SK-N-SH treated with all-trans-retinoic acid at 6 μM for 48 hours (cell line): ENCODE data around the gene TSEN2.

Source experiments
- ATAC-seq: fragments of 200-7000 bp; cut with Tn5 transposase; 3 replicates; pipeline ENCODE4 v1.9.1; 2020; ENCODE audit warnings: mild to moderate bottlenecking, moderate library complexity
- ARNTL ChIP-seq: fragments of 450-650 bp; formaldehyde crosslinking; IDR thresholded peaks from 2 replicates; pipeline ENCODE4 v1.5.0; 2020; ENCODE audit warnings: low read depth, mild to moderate bottlenecking, moderate library complexity, borderline replicate concordance
- BACH2 ChIP-seq: fragments of 250-450 bp; sonication (Bioruptor Pico); IDR thresholded peaks from 2 replicates; pipeline ENCODE4 v1.9.0; 2021; ENCODE audit warnings: mild to moderate bottlenecking, borderline replicate concordance
- CSDC2 ChIP-seq: fragments of 250-450 bp; sonication (Bioruptor Pico); IDR thresholded peaks from 2 replicates; pipeline ENCODE4 v1.5.0; 2020; ENCODE audit warnings: mild to moderate bottlenecking, moderate library complexity
- ESRRG ChIP-seq: fragments of 250-450 bp; sonication (Bioruptor Pico); IDR thresholded peaks from 2 replicates; pipeline ENCODE4 v1.6.1; 2021; ENCODE audit warnings: mild to moderate bottlenecking
- ISL1 ChIP-seq: fragments of 250-450 bp; sonication (Bioruptor Pico); IDR thresholded peaks from 2 replicates; pipeline ENCODE4 v2.1.2; 2022; ENCODE audit warnings: mild to moderate bottlenecking, moderate library complexity
- OSR1 ChIP-seq: fragments of 250-450 bp; sonication (Bioruptor Pico); IDR thresholded peaks from 2 replicates; pipeline ENCODE4 v1.8.0; 2022; ENCODE audit warnings: moderate library complexity, mild to moderate bottlenecking, inconsistent platforms
- PPARA ChIP-seq: fragments of 250-450 bp; sonication (Bioruptor Pico); IDR thresholded peaks from 2 replicates; pipeline ENCODE4 v1.5.0; 2020; ENCODE audit warnings: mild to moderate bottlenecking, borderline replicate concordance
- RARB ChIP-seq: fragments of 250-450 bp; sonication (Bioruptor Pico); IDR thresholded peaks from 2 replicates; pipeline ENCODE4 v1.8.0; 2021; ENCODE audit warnings: mild to moderate bottlenecking, moderate library complexity
- TOX ChIP-seq: fragments of 250-450 bp; sonication (Bioruptor Pico); IDR thresholded peaks from 2 replicates; pipeline ENCODE4 v1.8.0; 2021; ENCODE audit warnings: mild to moderate bottlenecking, moderate library complexity, borderline replicate concordance
- ZC3H10 ChIP-seq: fragments of 250-450 bp; sonication (Bioruptor Pico); IDR thresholded peaks from 2 replicates; pipeline ENCODE4 v1.5.1; 2021; ENCODE audit warnings: mild to moderate bottlenecking, moderate library complexity
- ZFP3 ChIP-seq: fragments of 250-450 bp; sonication (Bioruptor Pico); IDR thresholded peaks from 2 replicates; pipeline ENCODE4 v1.5.0; 2020; ENCODE audit warnings: mild to moderate bottlenecking, moderate library complexity
- ZNF565 ChIP-seq: fragments of 450-650 bp; formaldehyde crosslinking; conservative IDR thresholded peaks from 2 replicates; pipeline ENCODE4 v1.5.0; 2020; ENCODE audit warnings: low read depth, mild to moderate bottlenecking, moderate library complexity
- ZNF70 ChIP-seq: fragments of 450-650 bp; formaldehyde crosslinking; IDR thresholded peaks from 2 replicates; pipeline ENCODE4 v1.5.0; 2020; ENCODE audit warnings: mild to moderate bottlenecking, moderate library complexity
- ZNF8 ChIP-seq: fragments of 450-650 bp; formaldehyde crosslinking; IDR thresholded peaks from 2 replicates; pipeline ENCODE4 v1.5.0; 2020; ENCODE audit warnings: mild to moderate bottlenecking, moderate library complexity
- TF ChIP-seq, protein P1 (sequence below): fragments of 250-450 bp; sonication (Bioruptor Pico); IDR thresholded peaks from 2 replicates; pipeline ENCODE4 v1.5.1; 2020; ENCODE audit warnings: low read depth, mild to moderate bottlenecking, moderate library complexity
- TF ChIP-seq, protein P2 (sequence below): fragments of 250-450 bp; sonication (Bioruptor Pico); IDR thresholded peaks from 2 replicates; pipeline ENCODE4 v1.8.0; 2020; ENCODE audit warnings: mild to moderate bottlenecking, moderate library complexity, borderline replicate concordance
- TF ChIP-seq, protein P3 (sequence below): fragments of 250-450 bp; sonication (Bioruptor Pico); IDR thresholded peaks from 2 replicates; pipeline ENCODE4 v1.8.0; 2021; ENCODE audit warnings: low read depth, mild to moderate bottlenecking, moderate library complexity, borderline replicate concordance
- TF ChIP-seq, protein P4 (sequence below): fragments of 250-450 bp; sonication (Bioruptor Pico); IDR thresholded peaks from 2 replicates; pipeline ENCODE4 v1.5.0; 2020; ENCODE audit warnings: mild to moderate bottlenecking, moderate library complexity
- TF ChIP-seq, protein P5 (sequence below): fragments of 250-450 bp; sonication (Bioruptor Pico); IDR thresholded peaks from 2 replicates; pipeline ENCODE4 v1.5.1; 2021; ENCODE audit warnings: mild to moderate bottlenecking, moderate library complexity

TSEN2 gene

DNA sequence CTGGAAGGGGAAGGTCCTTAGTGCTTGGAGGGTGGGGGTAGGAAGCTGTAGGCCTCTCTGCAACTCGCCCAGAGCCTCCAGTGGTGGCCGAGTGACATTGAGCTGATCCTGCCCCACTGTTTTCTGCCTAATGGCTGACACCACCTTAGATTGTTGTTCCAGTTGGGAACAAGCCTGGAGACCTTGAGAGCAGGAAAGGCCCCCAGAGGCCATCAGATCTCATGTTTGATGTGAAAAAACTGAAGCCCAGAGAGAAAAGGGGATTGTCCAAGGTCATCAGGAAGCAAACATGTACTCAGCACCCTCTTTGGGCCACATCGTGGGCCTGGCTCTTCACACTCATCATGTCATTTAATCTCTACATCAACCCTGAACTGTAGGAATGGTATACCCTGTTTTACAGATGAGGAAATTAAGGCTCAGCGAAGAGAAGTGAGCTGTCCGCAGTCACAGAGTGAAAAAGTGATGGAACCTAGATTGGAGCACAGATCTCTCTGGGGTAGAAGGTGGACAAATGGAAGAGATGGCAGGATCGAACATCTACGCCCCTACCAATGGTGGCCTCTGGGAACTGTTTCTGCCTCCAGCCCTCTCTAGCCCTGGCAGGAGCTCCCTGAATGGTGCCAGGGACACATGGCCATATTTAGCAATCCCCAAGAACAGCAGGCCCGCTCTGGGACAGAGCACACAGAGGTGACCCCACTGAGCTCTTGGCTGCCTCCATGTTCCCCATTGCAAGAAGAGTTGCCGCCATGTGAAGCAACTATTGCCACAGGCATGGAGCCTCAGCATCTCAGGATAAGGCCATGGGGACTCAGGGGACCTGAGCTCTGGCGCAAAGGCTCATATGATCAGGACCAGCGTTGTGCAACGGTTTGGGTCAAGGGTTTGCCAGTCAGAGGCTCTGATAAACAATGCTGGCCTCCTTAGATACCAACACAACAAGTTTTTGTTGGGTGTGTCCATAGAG lies 31.6 kb upstream of the TSEN2 start:
- no peak for ATAC-seq
- TF ChIP-seq, protein P1, sequence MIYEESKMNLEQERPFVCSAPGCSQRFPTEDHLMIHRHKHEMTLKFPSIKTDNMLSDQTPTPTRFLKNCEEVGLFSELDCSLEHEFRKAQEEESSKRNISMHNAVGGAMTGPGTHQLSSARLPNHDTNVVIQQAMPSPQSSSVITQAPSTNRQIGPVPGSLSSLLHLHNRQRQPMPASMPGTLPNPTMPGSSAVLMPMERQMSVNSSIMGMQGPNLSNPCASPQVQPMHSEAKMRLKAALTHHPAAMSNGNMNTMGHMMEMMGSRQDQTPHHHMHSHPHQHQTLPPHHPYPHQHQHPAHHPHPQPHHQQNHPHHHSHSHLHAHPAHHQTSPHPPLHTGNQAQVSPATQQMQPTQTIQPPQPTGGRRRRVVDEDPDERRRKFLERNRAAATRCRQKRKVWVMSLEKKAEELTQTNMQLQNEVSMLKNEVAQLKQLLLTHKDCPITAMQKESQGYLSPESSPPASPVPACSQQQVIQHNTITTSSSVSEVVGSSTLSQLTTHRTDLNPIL (CRISPR knock-in tag): no peak
- TF ChIP-seq BACH2 (no peak), OSR1 (CRISPR knock-in tag) (no peak)

DNA sequence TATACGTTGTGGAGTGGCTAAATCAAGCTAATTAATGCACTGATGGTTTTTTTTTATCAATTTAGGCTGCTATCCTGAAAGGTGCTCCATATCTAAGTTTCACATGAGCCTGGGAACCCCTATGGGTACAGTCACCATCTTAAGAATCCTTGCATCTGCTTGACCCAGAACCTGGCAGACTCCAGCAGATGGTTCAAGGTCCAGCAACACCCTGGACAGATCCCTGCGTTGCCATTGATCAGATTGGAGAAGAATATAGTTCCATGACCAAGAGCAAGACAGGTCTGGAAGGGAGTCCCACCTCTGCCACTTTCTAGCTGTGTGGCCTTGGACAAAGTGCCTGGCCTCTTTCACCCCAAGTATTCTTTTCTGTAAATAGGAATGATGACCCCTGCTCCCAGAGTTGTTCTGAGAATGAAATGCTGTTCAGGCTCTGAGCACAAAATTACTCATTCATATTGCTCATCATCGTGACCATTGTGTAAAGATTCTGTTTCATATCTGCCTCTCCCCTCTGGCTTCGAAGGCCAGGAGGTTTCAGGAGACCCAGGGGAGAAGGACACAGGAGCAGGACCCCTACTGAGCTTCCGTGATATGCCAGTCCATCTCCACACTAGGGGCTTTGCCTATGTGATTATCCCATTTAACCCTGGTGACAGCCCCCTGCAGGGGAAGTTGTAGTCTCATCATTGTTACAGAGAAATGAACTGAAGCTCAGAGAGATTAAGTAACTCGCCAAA lies 30.0 kb upstream of the TSEN2 start:
- ATAC-seq: peak; percentile 24; the same call in 1 of the 3 replicates

More for the DNA sequence above, 30.0 kb upstream of the TSEN2 start:
- TF ChIP-seq, protein P2, sequence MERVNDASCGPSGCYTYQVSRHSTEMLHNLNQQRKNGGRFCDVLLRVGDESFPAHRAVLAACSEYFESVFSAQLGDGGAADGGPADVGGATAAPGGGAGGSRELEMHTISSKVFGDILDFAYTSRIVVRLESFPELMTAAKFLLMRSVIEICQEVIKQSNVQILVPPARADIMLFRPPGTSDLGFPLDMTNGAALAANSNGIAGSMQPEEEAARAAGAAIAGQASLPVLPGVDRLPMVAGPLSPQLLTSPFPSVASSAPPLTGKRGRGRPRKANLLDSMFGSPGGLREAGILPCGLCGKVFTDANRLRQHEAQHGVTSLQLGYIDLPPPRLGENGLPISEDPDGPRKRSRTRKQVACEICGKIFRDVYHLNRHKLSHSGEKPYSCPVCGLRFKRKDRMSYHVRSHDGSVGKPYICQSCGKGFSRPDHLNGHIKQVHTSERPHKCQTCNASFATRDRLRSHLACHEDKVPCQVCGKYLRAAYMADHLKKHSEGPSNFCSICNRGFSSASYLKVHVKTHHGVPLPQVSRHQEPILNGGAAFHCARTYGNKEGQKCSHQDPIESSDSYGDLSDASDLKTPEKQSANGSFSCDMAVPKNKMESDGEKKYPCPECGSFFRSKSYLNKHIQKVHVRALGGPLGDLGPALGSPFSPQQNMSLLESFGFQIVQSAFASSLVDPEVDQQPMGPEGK: no peak
- TF ChIP-seq TOX (no peak), RARB (CRISPR knock-in tag) (no peak), OSR1 (CRISPR knock-in tag) (no peak), ISL1 (no peak), ZC3H10 (CRISPR knock-in tag) (no peak), CSDC2 (CRISPR knock-in tag) (no peak), PPARA (CRISPR knock-in tag) (no peak), ARNTL (CRISPR knock-in tag) (no peak), ZNF70 (CRISPR knock-in tag) (no peak), ZNF8 (CRISPR knock-in tag) (no peak), ESRRG (CRISPR knock-in tag) (no peak), ZNF565 (no peak), ZFP3 (CRISPR knock-in tag) (no peak)
- TF ChIP-seq, protein P1 (CRISPR knock-in tag): no peak
- TF ChIP-seq, protein P3, sequence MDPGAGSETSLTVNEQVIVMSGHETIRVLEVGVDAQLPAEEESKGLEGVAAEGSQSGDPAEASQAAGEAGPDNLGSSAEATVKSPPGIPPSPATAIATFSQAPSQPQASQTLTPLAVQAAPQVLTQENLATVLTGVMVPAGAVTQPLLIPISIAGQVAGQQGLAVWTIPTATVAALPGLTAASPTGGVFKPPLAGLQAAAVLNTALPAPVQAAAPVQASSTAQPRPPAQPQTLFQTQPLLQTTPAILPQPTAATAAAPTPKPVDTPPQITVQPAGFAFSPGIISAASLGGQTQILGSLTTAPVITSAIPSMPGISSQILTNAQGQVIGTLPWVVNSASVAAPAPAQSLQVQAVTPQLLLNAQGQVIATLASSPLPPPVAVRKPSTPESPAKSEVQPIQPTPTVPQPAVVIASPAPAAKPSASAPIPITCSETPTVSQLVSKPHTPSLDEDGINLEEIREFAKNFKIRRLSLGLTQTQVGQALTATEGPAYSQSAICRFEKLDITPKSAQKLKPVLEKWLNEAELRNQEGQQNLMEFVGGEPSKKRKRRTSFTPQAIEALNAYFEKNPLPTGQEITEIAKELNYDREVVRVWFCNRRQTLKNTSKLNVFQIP (CRISPR knock-in tag): no peak
- TF ChIP-seq, protein P4, sequence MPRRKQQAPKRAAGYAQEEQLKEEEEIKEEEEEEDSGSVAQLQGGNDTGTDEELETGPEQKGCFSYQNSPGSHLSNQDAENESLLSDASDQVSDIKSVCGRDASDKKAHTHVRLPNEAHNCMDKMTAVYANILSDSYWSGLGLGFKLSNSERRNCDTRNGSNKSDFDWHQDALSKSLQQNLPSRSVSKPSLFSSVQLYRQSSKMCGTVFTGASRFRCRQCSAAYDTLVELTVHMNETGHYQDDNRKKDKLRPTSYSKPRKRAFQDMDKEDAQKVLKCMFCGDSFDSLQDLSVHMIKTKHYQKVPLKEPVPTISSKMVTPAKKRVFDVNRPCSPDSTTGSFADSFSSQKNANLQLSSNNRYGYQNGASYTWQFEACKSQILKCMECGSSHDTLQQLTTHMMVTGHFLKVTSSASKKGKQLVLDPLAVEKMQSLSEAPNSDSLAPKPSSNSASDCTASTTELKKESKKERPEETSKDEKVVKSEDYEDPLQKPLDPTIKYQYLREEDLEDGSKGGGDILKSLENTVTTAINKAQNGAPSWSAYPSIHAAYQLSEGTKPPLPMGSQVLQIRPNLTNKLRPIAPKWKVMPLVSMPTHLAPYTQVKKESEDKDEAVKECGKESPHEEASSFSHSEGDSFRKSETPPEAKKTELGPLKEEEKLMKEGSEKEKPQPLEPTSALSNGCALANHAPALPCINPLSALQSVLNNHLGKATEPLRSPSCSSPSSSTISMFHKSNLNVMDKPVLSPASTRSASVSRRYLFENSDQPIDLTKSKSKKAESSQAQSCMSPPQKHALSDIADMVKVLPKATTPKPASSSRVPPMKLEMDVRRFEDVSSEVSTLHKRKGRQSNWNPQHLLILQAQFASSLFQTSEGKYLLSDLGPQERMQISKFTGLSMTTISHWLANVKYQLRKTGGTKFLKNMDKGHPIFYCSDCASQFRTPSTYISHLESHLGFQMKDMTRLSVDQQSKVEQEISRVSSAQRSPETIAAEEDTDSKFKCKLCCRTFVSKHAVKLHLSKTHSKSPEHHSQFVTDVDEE (CRISPR knock-in tag): no peak
- TF ChIP-seq, protein P5, sequence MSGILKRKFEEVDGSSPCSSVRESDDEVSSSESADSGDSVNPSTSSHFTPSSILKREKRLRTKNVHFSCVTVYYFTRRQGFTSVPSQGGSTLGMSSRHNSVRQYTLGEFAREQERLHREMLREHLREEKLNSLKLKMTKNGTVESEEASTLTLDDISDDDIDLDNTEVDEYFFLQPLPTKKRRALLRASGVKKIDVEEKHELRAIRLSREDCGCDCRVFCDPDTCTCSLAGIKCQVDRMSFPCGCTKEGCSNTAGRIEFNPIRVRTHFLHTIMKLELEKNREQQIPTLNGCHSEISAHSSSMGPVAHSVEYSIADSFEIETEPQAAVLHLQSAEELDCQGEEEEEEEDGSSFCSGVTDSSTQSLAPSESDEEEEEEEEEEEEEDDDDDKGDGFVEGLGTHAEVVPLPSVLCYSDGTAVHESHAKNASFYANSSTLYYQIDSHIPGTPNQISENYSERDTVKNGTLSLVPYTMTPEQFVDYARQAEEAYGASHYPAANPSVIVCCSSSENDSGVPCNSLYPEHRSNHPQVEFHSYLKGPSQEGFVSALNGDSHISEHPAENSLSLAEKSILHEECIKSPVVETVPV (CRISPR knock-in tag): no peak
- TF ChIP-seq, all 23 proteins: peak for 0
